ENCODE results near the gene KIF26B. TPM values are rescaled to one million over a fixed set of nuclear protein-coding genes. Genes with fewer than 3 reads are reported as not detected.
"Not testable (repeated sequence)": the region's sequence is repeated elsewhere in the genome, so short reads cannot be mapped to it uniquely, and the experiment has no call there.

Gene KIF26B
- total and polyA plus RNA-seq, 8 donors = 0.15 to 3.2 (median 0.89) TPM; not detected in 1

GRCh38 chr1:245128381-245129101 lies 26.2 kb upstream of the KIF26B start:
- no peak for DNase-seq
- 75 to 89% (median 81%) methylated on average over 20 of the region's 20 CpGs for WGBS, 5 donors
- Histone ChIP-seq H3K4me1 (peaks cover 0 to 8% (median 1%) of the 10 kb centered on the region in 4 donors), H3K27me3 (peaks cover 0 to 48% (median 0%) of the 10 kb centered on the region in 3 donors), H3K27ac (no peak overlapping the region), H3K36me3 (peaks cover 0 to 21% (median 0%) of the 10 kb centered on the region in 4 donors), H3K4me3 (no peak overlapping the region), H3K9me3 (no peaks in the 10 kb centered on the region)
- intact Hi-C loops (cut with DNase I; ENCODE audit: low total_unique reads) = no loop called here
- TF ChIP-seq POLR2AphosphoS5 (IDR thresholded peaks at IDR 0.05) (no peak), CTCF (IDR thresholded peaks at IDR 0.05) (no peak), EP300 (IDR thresholded peaks at IDR 0.05) (no peak)

- 42 to 57% (median 52%) methylated on average over 19 of the region's 19 CpGs for WGBS, 5 donors
- H3K36me3 ChIP-seq = peaks cover 0 to 10% (median 0%) of the 10 kb centered on the region in 4 donors
- intact Hi-C loops (cut with DNase I; ENCODE audit: low total_unique reads) = no loop called here
- DNase-seq = no peak
- peaks cover 0 to 48% (median 0%) of the 10 kb centered on the region in 3 donors for H3K27me3 ChIP-seq
- H3K4me3 ChIP-seq = no peak overlapping the region
- peaks cover 0 to 8% (median 1%) of the 10 kb centered on the region in 4 donors for H3K4me1 ChIP-seq
- H3K27ac ChIP-seq = no peak overlapping the region
- peaks cover 0 to 4% (median 0%) of the 10 kb centered on the region in 4 donors for H3K9me3 ChIP-seq
- TF ChIP-seq CTCF (IDR thresholded peaks at IDR 0.05) = no peak
- no peak for TF ChIP-seq EP300 (IDR thresholded peaks at IDR 0.05)
These were observed 25.2 kb upstream of the KIF26B start for GRCh38 chr1:245129319-245130240.

GRCh38 chr1:245130281-245131025 lies 24.3 kb upstream of the KIF26B start:
- H3K9me3 ChIP-seq; H3K27ac ChIP-seq; DNase-seq; H3K4me3 ChIP-seq; H3K36me3 ChIP-seq; intact Hi-C loops (cut with DNase I; ENCODE audit: low total_unique reads); H3K4me1 ChIP-seq: not testable (repeated sequence)
- H3K27me3 ChIP-seq = peaks cover 0 to 48% (median 0%) of the 10 kb centered on the region in 3 donors
- WGBS, 5 donors = 51 to 75% (median 64%) methylated on average over 16 of the region's 16 CpGs

GRCh38 chr1:245131026-245131393 lies 23.8 kb upstream of the KIF26B start:
- no peak overlapping the region for H3K27ac ChIP-seq
- peaks cover 0 to 48% (median 0%) of the 10 kb centered on the region in 3 donors for H3K27me3 ChIP-seq
- no peak for TF ChIP-seq POLR2AphosphoS5 (IDR thresholded peaks at IDR 0.05)
- no peak for TF ChIP-seq POLR2A (IDR thresholded peaks at IDR 0.05)
- TF ChIP-seq EP300 (IDR thresholded peaks at IDR 0.05) = no peak
- 45 to 68% (median 48%) methylated on average over 7 to 9 of the region's 9 CpGs for WGBS, 5 donors
- no peak for DNase-seq
- H3K4me1 ChIP-seq = peaks cover 0 to 8% (median 1%) of the 10 kb centered on the region in 4 donors
- H3K4me3 ChIP-seq = no peak overlapping the region
- intact Hi-C loops (cut with DNase I; ENCODE audit: low total_unique reads) = no loop called here
- H3K9me3 ChIP-seq = peaks cover 0 to 5% (median 0%) of the 10 kb centered on the region in 4 donors
- no peaks in the 10 kb centered on the region for H3K36me3 ChIP-seq

GRCh38 chr1:245132771-245133170 lies 22.0 kb upstream of the KIF26B start:
- Histone ChIP-seq H3K9me3 (peaks cover 0 to 5% (median 0%) of the 10 kb centered on the region in 4 donors), H3K4me3 (no peak overlapping the region), H3K36me3 (no peaks in the 10 kb centered on the region), H3K27me3 (peaks cover 0 to 48% (median 0%) of the 10 kb centered on the region in 3 donors), H3K4me1 (peaks cover 0 to 8% (median 1%) of the 10 kb centered on the region in 4 donors), H3K27ac (no peak overlapping the region)
- intact Hi-C loops (cut with DNase I; ENCODE audit: low total_unique reads) = no loop called here
- WGBS, 5 donors = 76 to 83% (median 81%) methylated on average over 11 of the region's 11 CpGs
- TF ChIP-seq POLR2AphosphoS5 (IDR thresholded peaks at IDR 0.05) (no peak), CTCF (IDR thresholded peaks at IDR 0.05) (no peak), POLR2A (IDR thresholded peaks at IDR 0.05) (no peak), EP300 (IDR thresholded peaks at IDR 0.05) (no peak)
- no peak for DNase-seq

All from stomach (tissue), 9 donors.